Measurements from ENCODE around the gene IWS1. TPM values are rescaled to one million over a fixed set of nuclear protein-coding genes. Genes with fewer than 3 reads are reported as not detected.

The IWS1 gene
- total RNA-seq, 3 donors from 2014 or later: 24.0 to 51.8 (median 43.2) TPM

DNA sequence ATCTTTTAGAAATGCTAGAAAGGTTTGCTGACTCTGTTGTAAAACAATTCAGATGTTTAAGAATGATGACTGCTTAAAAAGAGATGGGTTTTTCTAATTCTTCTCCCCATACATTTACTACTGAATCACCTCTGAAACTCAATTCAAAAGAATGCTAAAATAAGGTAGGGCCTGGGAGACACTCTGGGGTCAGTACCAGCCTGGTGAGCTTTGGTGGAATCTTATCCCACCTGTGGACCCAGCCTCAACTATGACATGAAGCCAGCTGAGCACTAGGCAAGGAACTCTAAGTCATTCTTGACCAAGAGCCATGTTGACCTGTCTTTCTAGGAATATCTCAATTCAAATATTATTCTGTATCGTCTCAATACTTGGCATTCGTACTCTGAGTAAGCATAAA, 44.3 kb downstream of the IWS1 start:
- H3K9me3 ChIP-seq: no peaks in the 10 kb centered on the region
- TF ChIP-seq, protein P1, sequence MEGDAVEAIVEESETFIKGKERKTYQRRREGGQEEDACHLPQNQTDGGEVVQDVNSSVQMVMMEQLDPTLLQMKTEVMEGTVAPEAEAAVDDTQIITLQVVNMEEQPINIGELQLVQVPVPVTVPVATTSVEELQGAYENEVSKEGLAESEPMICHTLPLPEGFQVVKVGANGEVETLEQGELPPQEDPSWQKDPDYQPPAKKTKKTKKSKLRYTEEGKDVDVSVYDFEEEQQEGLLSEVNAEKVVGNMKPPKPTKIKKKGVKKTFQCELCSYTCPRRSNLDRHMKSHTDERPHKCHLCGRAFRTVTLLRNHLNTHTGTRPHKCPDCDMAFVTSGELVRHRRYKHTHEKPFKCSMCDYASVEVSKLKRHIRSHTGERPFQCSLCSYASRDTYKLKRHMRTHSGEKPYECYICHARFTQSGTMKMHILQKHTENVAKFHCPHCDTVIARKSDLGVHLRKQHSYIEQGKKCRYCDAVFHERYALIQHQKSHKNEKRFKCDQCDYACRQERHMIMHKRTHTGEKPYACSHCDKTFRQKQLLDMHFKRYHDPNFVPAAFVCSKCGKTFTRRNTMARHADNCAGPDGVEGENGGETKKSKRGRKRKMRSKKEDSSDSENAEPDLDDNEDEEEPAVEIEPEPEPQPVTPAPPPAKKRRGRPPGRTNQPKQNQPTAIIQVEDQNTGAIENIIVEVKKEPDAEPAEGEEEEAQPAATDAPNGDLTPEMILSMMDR (IDR thresholded peaks at IDR 0.05): no peak
- no peak for TF ChIP-seq POLR2A (IDR thresholded peaks at IDR 0.05)
- no peak for TF ChIP-seq POLR2AphosphoS5 (IDR thresholded peaks at IDR 0.05)
- DNase-seq (ENCODE audit: low spot score in 2 of 2): no peak
- intact Hi-C loops (cut with DNase I; ENCODE audit: low total_unique reads): no loop called here
- no peak overlapping the region for H3K27ac ChIP-seq
- no peaks in the 10 kb centered on the region for H3K36me3 ChIP-seq
- no peaks in the 10 kb centered on the region for H3K4me1 ChIP-seq
- H3K27me3 ChIP-seq: no peaks in the 10 kb centered on the region
- H3K4me3 ChIP-seq: no peak overlapping the region

DNA sequence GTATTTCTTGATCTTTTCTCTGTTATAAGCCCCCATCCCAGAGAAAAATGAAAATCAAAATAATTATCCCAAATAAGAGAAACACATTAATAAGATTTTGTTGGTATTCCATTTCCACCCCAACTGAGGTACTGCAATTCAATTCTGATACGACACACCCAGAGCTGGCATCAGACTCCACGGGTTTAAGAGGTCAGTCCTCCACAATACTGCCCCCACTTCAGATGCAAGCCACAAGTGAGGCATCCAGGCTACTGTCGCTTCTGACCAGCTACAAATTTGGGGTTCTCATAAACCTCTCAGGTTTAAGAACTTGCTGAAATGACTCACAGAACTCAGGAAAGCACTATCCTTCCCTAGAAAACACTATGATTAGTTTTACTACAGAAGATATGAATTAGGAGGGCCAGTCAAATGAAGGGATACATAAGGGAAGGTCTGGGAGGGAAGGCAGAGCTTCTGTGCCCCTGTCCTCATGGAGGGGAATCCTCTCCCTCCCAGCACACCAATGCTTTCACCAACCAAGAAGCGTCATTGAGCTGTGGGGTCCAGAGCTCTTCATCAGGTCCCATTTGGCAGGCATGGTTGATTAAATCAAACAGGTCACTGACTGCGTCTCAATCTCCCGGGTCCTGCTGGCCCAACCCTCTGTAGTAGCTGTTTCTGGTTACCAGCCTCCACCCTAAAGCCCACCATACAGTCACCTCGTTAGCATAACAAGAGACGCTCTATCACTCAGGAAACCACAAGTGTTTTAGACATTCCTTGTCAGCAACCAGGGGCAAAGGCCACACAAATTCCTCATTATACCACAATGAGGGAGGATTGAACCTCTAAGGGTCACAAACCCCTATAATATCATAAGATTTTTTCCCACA, 46.2 kb downstream of the IWS1 start:
- DNase-seq (ENCODE audit: low spot score in 2 of 2): no peak
- H3K27ac ChIP-seq: no peak overlapping the region
- no peaks in the 10 kb centered on the region for H3K4me1 ChIP-seq
- no peak overlapping the region for H3K4me3 ChIP-seq
- intact Hi-C loops (cut with DNase I; ENCODE audit: low total_unique reads): no loop called here
- TF ChIP-seq POLR2A (IDR thresholded peaks at IDR 0.05) (no peak), POLR2AphosphoS5 (IDR thresholded peaks at IDR 0.05) (no peak)
- TF ChIP-seq, protein P1 (IDR thresholded peaks at IDR 0.05): no peak
- H3K9me3 ChIP-seq: no peaks in the 10 kb centered on the region
- H3K36me3 ChIP-seq: no peaks in the 10 kb centered on the region
- H3K27me3 ChIP-seq: no peaks in the 10 kb centered on the region

DNA sequence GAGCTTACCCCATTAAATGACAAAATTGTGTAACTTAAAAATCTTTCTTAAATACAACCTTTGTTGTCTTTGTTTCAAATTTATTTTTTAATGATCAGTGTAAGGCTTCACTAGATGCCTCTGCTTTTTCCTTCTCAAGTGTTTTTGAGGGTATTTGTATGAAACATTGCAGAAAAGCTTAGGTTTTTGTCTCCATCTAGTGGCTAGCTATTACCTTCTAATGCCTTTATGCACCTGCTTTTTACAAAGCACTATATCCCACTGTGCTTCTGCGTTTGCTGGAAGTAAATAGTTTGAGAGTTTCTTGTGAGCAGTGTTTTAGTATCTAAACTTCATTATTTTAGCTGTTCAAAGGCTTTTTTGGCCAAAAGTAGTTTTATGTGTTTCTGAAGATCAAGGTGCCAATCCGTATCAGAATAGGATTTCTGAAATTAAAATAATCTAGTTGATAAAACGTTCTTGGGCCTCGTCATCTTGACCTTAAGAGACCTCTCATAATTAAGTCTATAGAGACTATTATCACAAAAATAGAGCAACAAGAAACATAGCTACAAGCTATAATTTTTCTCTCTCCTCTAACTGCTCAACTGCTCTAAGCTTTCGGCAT, 47.0 kb downstream of the IWS1 start:
- DNase-seq (ENCODE audit: low spot score in 2 of 2): no peak
- Histone ChIP-seq H3K36me3 (no peaks in the 10 kb centered on the region), H3K27me3 (no peaks in the 10 kb centered on the region), H3K4me3 (no peak overlapping the region), H3K4me1 (no peaks in the 10 kb centered on the region), H3K9me3 (no peaks in the 10 kb centered on the region), H3K27ac (no peak overlapping the region)
- intact Hi-C loops (cut with DNase I; ENCODE audit: low total_unique reads): no loop called here
- TF ChIP-seq, protein P1 (IDR thresholded peaks at IDR 0.05): peak; percentile 27 to 61 (median 56)
- TF ChIP-seq POLR2AphosphoS5 (IDR thresholded peaks at IDR 0.05) (no peak), POLR2A (IDR thresholded peaks at IDR 0.05) (no peak)

DNA sequence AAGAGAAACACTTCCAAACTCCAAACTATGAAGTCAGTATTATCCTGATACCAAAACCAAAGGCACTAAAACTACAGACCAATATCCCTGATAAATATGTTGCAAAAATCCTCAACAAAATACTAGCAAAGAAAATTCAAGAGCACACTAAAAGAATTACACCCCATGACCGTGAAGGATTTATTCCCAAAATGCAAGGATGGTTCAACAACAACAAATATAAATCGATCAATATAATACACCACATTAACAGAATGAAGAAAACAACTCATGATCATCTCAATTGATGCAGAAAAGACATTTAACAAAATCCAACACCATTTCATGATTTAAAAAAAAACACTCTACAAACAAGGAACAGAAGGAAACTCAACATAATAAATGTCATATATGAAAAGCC, 50.5 kb downstream of the IWS1 start:
- TF ChIP-seq POLR2AphosphoS5 (IDR thresholded peaks at IDR 0.05) (no peak), POLR2A (IDR thresholded peaks at IDR 0.05) (no peak)
- Histone ChIP-seq H3K36me3 (no peaks in the 10 kb centered on the region), H3K27ac (no peak overlapping the region), H3K4me3 (no peak overlapping the region), H3K27me3 (no peaks in the 10 kb centered on the region), H3K4me1 (no peaks in the 10 kb centered on the region), H3K9me3 (no peaks in the 10 kb centered on the region)
- intact Hi-C loops (cut with DNase I; ENCODE audit: low total_unique reads): no loop called here
- no peak for DNase-seq (ENCODE audit: low spot score in 2 of 2)

DNA sequence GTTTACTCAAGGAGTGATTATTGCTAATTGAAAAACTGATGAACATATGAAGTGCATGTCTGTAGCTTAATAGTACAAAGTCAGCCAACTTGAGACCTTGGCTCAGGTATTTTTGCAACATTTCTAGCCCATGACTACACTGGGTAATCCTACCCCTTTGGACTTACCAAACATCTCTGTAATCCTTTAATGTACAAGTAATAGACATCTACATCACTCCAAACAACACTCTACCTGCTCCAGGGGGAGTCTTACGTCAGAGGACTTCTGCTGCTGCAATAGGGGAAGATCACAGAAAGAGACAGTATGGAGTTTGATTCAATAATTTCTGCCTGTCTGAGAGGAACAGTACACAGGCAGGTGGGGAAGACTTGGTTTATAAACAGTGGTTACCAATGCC, 54.0 kb downstream of the IWS1 start:
- Histone ChIP-seq H3K27me3 (no peaks in the 10 kb centered on the region), H3K27ac (no peak overlapping the region), H3K4me1 (no peaks in the 10 kb centered on the region), H3K4me3 (no peak overlapping the region), H3K36me3 (no peaks in the 10 kb centered on the region), H3K9me3 (no peaks in the 10 kb centered on the region)
- no peak for DNase-seq (ENCODE audit: low spot score in 2 of 2)
- intact Hi-C loops (cut with DNase I; ENCODE audit: low total_unique reads): no loop called here
- TF ChIP-seq POLR2A (IDR thresholded peaks at IDR 0.05): no peak
- TF ChIP-seq, protein P1 (IDR thresholded peaks at IDR 0.05): no peak
- TF ChIP-seq POLR2AphosphoS5 (IDR thresholded peaks at IDR 0.05): no peak

Data from breast epithelium (tissue), 4 donors.